ENCODE measurements around the gene CDK17.

GRCh38 chr12:96274331-96274730 lies 125.9 kb downstream of the CDK17 start:
- no peak for TF ChIP-seq CTCF (IDR thresholded peaks at IDR 0.05)
- TF ChIP-seq POLR2AphosphoS5 (IDR thresholded peaks at IDR 0.05), result no peak
- TF ChIP-seq POLR2A (IDR thresholded peaks at IDR 0.05), result no peak
